Bronchial epithelial cell (primary cell): Measurements from ENCODE around the gene SLC22A17. TPM values are rescaled to one million over a fixed set of nuclear protein-coding genes. Genes with fewer than 3 reads are reported as not detected.

Experiments used
- DNase-seq: peaks from one replicate; pipeline ENCODE4 v3.0.0-alpha.2; 2010; ENCODE audit warnings: low read depth
- FAIRE-seq: peaks from 2 replicates; lab custom pipeline; 2011; peaks lifted over from hg19 to GRCh38; lab: Jason Lieb, UNC
- H3K27me3 ChIP-seq: 2 replicates; pipeline ENCODE4 v1.5.1; 2011; ENCODE audit warnings: low read length; ENCODE audit not compliant: control insufficient read depth, insufficient read depth
- H3K36me3 ChIP-seq: 2 replicates; pipeline ENCODE4 v1.5.1; 2011; ENCODE audit warnings: low read length; ENCODE audit not compliant: control insufficient read depth, insufficient read depth
- H3K4me3 ChIP-seq: 2 replicates; pipeline ENCODE4 v1.5.1; 2011; ENCODE audit warnings: mild to moderate bottlenecking, low read depth, low read length, control low read depth
- CTCF ChIP-seq: IDR thresholded peaks from 2 replicates; pipeline ENCODE4 v1.5.1; 2011; ENCODE audit warnings: mild to moderate bottlenecking, moderate library complexity, low read length, control low read depth, inconsistent platforms; ENCODE audit not compliant: insufficient read depth, severe bottlenecking
- total RNA-seq: library from RNA; depleted of rRNA; stranded (reverse); fragments of >200 nt; gene quantifications from 2 replicates; pipeline ENCODE4 v1.2.1, GENCODE V29; 2014

The SLC22A17 gene
- total RNA-seq, 1 donor from 2014 or later, result 0.79 TPM

GRCh38 chr14:23351681-23352505 is 794 bp downstream of the SLC22A17 start:
- peak; percentile 13 for TF ChIP-seq CTCF
- no peak for FAIRE-seq
- no peaks in the 10 kb centered on the region for H3K36me3 ChIP-seq
- no peak for DNase-seq
- peak overlapping the region; percentile 38 for H3K4me3 ChIP-seq
- H3K27me3 ChIP-seq, result peaks cover 4% of the 10 kb centered on the region

GRCh38 chr14:23349156-23349845 is 3.4 kb downstream of the SLC22A17 start:
- Histone ChIP-seq H3K27me3 (peaks cover 4% of the 10 kb centered on the region), H3K36me3 (no peaks in the 10 kb centered on the region), H3K4me3 (no peak overlapping the region)
- DNase-seq (no peak), FAIRE-seq (no peak)
- TF ChIP-seq CTCF, result no peak

GRCh38 chr14:23348297-23348655 is 4.4 kb downstream of the SLC22A17 start:
- Histone ChIP-seq H3K4me3 (no peak overlapping the region), H3K36me3 (no peaks in the 10 kb centered on the region), H3K27me3 (peaks cover 2% of the 10 kb centered on the region)
- TF ChIP-seq CTCF, result no peak
- DNase-seq, result no peak
- FAIRE-seq, result no peak

GRCh38 chr14:23347406-23348296 is 5.0 kb downstream of the SLC22A17 start:
- no peaks in the 10 kb centered on the region for H3K27me3 ChIP-seq
- DNase-seq (no peak), FAIRE-seq (no peak)
- no peaks in the 10 kb centered on the region for H3K36me3 ChIP-seq
- no peak for TF ChIP-seq CTCF
- H3K4me3 ChIP-seq, result no peak overlapping the region

GRCh38 chr14:23346693-23347405 is 5.8 kb downstream of the SLC22A17 start:
- DNase-seq, result no peak
- no peak overlapping the region for H3K4me3 ChIP-seq
- no peaks in the 10 kb centered on the region for H3K36me3 ChIP-seq
- TF ChIP-seq CTCF, result no peak
- no peak for FAIRE-seq
- no peaks in the 10 kb centered on the region for H3K27me3 ChIP-seq
